Bone marrow (tissue), 2 donors: ENCODE results near the gene CHRNA7.
"Not testable (repeated sequence)": the region's sequence is repeated elsewhere in the genome, so short reads cannot be mapped to it uniquely, and the experiment has no call there.

Experiments used
- DNase-seq, 2 donors: peaks; one replicate each; lab custom pipeline; 2025; lab: John Stamatoyannopoulos, UW

Gene CHRNA7

DNA sequence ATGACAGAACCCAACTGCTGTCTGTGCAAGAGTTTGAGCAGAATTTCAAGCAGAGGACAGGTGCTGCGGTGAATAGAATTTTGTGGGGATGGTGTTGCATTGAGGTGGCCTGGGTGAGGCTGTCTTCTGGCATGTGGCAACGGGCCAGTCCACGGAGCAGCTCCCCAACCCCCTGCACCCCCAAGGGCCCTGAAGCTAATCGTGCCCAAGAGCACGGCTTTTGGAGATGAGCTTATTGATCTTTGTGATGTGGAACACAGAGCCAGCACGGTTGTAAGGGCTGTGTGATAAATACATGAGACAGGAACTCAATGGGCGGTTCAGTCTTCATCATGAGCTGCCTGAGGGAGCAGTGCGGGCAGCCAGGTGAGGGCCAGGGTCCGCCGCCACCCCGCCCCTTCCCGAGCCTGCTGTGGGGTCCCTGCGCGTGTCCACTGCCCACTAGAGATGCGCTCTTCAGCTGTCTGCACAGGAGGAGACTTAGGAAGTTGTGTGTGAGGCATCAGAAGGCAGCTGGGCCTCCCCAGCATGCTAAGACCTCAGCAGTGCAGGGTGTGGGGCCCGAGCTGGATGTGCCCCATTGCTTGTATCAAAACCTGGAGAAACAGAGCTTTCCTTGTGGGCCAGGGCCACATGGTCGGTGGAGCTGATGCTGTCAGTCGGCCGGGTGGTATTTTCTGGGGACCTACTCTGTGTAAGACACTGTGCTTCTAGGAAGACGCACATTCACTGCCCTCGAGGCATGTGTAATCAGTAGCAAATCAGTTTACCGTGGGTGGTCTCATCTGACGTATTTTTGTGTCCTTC lies 90.5 kb downstream of the CHRNA7 start:
- DNase-seq: no peak

- no peak for DNase-seq
Measured at GRCh38 chr15:32121384-32121695, 91.0 kb downstream of the CHRNA7 start.

DNA sequence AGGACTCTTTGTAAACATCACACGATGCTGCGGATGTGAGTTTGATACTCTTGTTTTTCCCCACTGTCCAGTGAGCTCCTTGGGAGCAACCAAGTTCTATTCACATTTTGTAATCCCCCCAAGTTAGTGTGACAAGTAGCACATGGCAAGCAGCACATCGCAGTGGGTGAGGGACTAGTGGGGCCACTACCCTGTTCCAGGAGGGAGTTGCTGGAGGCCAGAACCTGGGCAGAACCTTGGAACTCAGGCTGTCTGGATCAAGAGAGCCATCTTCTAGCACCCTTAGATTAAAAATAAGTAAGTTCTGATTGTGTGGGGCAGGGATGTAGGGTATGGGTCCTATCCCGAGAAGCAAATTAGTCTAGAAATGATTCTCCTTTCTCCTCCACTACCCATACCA lies 91.7 kb downstream of the CHRNA7 start:
- DNase-seq: no peak

DNA sequence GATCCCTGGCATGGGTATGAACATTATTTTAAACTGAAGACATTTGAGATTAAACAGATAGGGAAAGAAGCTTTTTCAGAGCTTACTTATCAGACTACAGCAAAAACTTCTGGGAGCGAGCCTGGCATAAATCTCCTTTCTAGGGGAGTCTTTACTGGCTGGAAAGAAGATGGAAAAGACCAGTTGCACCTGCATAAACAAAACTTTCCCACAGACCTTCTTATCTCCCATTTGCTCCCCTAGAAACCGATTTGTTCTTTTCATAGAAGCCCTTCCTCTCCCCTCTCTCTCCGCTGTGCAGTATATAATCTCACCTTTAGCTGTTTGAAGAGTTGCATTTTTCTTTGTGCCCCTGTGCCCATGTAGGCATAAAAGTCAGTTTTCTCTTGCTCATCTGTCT lies 93.2 kb downstream of the CHRNA7 start:
- no peak for DNase-seq

- DNase-seq: no peak
Measured at GRCh38 chr15:32124726-32125125, 94.4 kb downstream of the CHRNA7 start.

DNA sequence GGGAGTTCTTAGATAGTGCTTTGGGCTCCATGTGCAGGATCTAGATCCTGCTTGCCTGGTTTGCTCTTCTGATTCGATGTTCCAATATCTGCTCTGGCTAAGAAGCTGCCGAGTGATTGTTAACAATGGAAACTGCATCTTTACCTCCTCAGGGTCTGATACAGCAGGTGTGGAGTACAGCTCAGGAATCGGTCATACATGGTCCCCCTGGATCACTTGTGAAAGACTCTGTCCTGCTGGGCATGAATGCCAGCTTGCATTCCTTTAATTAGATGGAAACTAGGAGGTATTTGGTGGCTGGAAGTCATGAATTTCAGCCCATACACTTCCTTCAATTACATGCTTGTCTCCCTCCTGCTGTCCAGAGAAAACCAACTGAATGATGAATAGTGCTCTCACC lies 95.3 kb downstream of the CHRNA7 start:
- DNase-seq: no peak

DNA sequence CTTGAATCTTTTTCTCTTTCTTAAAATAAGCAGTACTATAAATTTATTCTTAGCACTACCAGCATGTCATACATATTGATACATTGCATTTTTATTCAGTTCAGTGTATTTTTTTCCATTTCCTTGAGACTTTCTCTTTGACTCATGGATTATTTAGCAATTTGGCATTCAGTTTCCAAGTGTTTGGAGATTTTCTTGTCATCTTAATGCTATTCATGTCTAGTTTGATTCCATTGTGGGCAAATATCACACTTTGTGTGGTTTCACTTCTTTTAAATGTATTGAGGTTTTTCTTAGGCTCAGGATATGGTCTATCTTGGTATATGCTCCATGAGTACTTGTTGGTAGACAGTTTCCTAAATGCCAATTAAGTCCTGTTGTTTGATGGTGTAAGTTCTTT lies 99.5 kb downstream of the CHRNA7 start:
- DNase-seq: no peak

DNA sequence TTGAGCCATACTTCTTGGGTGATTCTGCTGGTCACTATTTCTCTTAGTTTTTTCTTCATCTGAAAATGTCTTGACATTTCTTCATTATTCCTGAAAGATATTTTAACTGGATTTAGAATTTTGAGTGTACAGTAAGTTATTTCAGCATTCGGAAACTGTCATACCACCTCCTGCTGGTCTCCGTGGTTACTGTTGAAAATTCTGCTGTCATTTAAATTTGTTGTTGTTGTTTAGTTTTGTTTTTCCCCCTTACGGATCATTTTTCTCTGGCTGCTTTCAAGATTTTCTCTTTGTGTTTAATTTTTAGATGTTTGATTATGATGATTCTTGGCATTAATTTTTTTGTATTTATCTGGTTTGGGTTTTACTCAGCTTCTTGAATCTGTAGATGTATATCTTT lies 100.5 kb downstream of the CHRNA7 start:
- DNase-seq: no peak

DNA sequence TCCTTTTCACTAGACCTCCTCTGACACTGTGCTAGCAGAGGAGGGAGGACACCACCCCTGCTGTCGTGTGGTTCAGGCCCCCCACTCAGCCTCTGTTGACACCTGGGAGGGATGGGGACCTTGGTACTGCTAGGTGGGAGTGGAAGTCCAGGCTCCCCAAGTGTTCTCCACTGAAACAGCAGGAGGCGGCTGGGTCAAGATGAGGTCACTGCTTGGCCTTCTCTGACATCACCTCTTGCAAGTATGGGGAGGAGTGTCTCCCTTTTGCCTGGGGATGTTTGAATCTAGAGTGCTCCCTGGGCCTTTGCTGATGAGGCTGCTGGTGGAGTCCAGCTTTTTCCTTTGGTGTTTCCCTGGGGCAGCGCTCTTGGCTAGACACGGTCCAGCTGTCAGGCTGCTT lies 101.5 kb downstream of the CHRNA7 start:
- DNase-seq: no peak

- DNase-seq: no peak
Measured at GRCh38 chr15:32132859-32133258, 102.5 kb downstream of the CHRNA7 start.

GRCh38 chr15:32134842-32135241 lies 104.5 kb downstream of the CHRNA7 start:
- no peak for DNase-seq

DNA sequence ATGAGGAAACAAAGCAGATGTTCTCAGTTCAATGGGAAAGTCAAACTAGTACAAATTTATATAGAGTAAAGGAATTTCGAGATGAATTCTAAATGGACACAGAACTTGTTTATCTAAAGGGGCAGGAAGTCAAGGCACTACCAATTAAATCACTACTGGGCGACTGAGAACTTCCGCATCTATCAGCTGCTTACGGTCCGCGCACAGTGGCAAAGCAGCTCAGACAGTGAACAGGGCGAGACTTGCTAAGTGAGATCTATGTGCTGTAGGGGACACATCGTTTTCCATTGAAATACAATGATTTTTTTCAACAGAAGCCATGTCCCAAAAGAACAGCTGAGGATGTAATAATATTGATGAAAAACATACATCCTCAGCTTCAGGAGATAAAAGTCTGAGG lies 105.0 kb downstream of the CHRNA7 start:
- no peak for DNase-seq

DNA sequence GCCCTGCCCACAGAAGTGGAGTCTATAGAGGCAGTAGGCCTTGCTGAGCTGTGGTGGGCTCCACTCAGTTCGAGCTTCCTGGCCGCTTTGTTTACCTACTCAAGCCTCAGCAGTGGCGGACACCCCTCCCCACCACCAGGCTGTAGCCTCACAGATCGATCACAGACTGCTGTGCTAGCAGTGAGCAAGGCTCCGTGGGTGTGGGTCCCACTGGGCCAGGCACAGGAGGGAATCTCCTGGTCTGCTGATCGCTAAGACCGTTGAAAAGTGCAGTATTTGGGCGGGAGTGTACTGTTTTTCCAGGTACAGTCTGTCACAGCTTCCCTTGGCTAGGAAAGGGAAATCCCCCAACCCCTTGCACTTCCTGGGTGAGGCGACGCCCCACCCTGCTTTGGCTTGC lies 115.2 kb downstream of the CHRNA7 start:
- DNase-seq: not testable (repeated sequence)

DNA sequence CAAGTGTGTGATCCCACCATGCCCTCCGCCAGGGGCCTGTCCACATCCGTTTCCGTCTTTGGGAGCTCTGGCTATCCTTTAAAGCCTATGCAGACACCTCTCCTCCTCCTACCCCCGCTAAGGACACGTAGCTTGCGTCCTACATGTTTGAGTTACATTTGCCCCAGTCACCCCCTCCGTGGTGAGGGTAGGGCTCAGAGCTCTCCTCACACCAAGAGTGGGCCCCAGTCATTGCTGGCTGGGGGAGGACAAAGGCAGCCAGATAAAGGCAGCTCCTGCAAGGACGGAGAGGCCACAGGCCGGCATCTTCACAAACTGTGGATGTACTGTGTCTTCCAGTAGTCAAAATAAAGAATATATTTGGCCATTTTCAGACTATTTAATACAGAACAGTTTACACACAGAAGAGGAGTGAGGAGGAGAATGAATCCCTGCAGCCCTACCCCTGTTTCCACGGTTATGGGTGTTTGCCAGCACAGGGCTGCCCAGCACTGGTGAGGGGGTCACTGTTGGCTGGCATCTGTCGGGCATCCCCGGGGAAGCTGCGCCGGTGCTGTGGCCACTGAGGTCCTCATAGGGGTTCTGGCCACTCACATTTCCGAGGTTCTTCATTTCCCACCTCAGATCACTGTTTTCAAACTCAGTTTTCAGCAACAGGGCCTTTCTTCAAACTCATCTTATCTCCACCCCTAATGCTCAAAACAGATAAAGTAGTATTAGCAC lies 118.7 kb downstream of the CHRNA7 start:
- DNase-seq: no peak

- DNase-seq: no peak
Measured at GRCh38 chr15:32152574-32152973, 122.3 kb downstream of the CHRNA7 start.

- DNase-seq: not testable (repeated sequence)
Measured at GRCh38 chr15:32153868-32154623, 123.7 kb downstream of the CHRNA7 start.

GRCh38 chr15:32162143-32162542 lies 131.8 kb downstream of the CHRNA7 start:
- DNase-seq: not testable (repeated sequence)

DNA sequence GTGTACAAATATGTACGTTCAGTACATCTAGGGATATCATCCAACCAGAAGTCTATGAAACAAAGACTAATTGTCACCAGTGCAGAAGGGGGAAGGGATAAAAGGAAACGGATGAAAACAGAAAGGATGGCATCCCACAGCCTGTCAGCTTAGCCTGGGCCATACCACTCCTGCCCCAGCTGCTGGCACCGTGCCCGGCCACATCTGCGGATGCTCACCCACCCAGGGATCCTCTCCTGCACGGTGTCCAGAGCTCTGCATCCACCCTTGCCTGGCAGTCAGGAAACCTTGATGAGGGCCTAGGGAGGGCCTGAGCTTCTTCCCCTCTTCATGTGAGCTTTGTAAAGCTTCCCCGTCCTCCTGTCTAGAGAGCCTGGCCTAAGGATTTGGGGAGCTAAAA lies 133.8 kb downstream of the CHRNA7 start:
- not testable (repeated sequence) for DNase-seq

GRCh38 chr15:32164747-32165146 lies 134.4 kb downstream of the CHRNA7 start:
- DNase-seq: not testable (repeated sequence)

- DNase-seq: not testable (repeated sequence)
Measured at GRCh38 chr15:32165775-32166174, 135.5 kb downstream of the CHRNA7 start.

GRCh38 chr15:32166270-32166669 lies 136.0 kb downstream of the CHRNA7 start:
- DNase-seq: not testable (repeated sequence)

GRCh38 chr15:32167913-32168312 lies 137.6 kb downstream of the CHRNA7 start:
- not testable (repeated sequence) for DNase-seq

DNA sequence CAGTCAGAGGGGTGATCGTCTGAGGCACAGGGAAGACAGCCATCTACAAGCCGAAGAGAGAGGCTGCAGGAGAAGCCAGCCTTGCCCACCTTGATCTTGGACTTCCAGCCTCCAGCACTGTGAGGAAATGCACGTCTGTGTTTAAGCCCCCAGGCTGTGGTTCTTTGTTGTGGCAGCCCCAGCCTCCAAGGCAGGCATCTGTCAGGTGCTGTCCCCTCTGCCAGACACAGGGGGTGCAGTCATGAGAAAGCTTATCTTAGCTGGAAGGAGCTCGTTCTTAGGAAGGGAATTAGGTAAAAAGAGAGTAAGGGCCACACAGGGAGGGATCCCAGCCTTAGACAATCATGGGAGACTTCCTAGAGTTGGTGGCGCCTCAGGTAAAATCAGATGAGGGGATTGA lies 150.3 kb downstream of the CHRNA7 start:
- DNase-seq: not testable (repeated sequence)
